B cell (primary cell): ENCODE measurements around the gene METTL17. TPM values are rescaled to one million over a fixed set of nuclear protein-coding genes. Genes with fewer than 3 reads are reported as not detected.
"Not testable (repeated sequence)": the region's sequence is repeated elsewhere in the genome, so short reads cannot be mapped to it uniquely, and the experiment has no call there.

Experiments
- ATAC-seq: fragments of 200-7000 bp; cut with Tn5 transposase; one replicate; pipeline ENCODE4 v1.10.0; 2021; ENCODE audit warnings: low read depth, mild to moderate bottlenecking, moderate number of reproducible peaks, moderate library complexity
- CTCF ChIA-PET: fragments of 350-600 bp; sonication (Branson Sonifier 250); formaldehyde crosslinking; loops from one replicate; lab custom pipeline; 2021; ENCODE audit warnings: antibody characterized with exemption, inconsistent platforms; lab: Charles Lee
- POLR2A ChIA-PET: fragments of 350-600 bp; sonication (Branson Sonifier 250); formaldehyde crosslinking; loops from one replicate; lab custom pipeline; 2021; ENCODE audit warnings: antibody characterized with exemption; lab: Charles Lee
- DNase-seq: peaks from one replicate; pipeline ENCODE4 v3.0.0; 2013
- H2AFZ ChIP-seq: 2 replicates; pipeline ENCODE4 v1.6.1; 2012; ENCODE audit warnings: mild to moderate bottlenecking, low read depth, low read length; ENCODE audit not compliant: insufficient read depth, poor library complexity, severe bottlenecking
- H3K27ac ChIP-seq, 2 donors: 1 replicate in 1 of 2; 2 replicates in 1 of 2; pipeline ENCODE4 v1.5.1; 2012 to 2013; ENCODE audit warnings: low read length in 2 of 2, mild to moderate bottlenecking in 2 of 2, moderate library complexity in 1 of 2
- H3K27me3 ChIP-seq, 4 experiments: fragments of 200-600 bp in 1 of 4; sonication (generic) in 1 of 4; replicated peaks in 1 of 4; 1 replicate in 2 of 4; 2 replicates in 2 of 4; pipeline versions ENCODE4 v1.6.1 to v1.7.0; 2013 to 2016; ENCODE audit warnings: low read length in 3 of 4, mild to moderate bottlenecking in 2 of 4, mixed read lengths in 1 of 4, moderate library complexity in 1 of 4; ENCODE audit not compliant: insufficient read depth in 4 of 4, control insufficient read depth in 3 of 4; ENCODE audit errors: control extremely low read depth in 1 of 4
- H3K36me3 ChIP-seq, 2 experiments: replicated peaks in 1 of 2; 1 replicate in 1 of 2; 2 replicates in 1 of 2; pipeline versions ENCODE4 v1.6.1 to v1.7.1; 2013; ENCODE audit warnings: low read length in 1 of 2; ENCODE audit not compliant: insufficient read depth in 2 of 2, control insufficient read depth in 1 of 2; ENCODE audit errors: control extremely low read depth in 1 of 2, extremely low read depth in 1 of 2
- H3K4me1 ChIP-seq, 2 donors: fragments of 200-600 bp in 1 of 2; sonication (generic) in 1 of 2; 1 replicate in 1 of 2; 2 replicates in 1 of 2; pipeline versions ENCODE4 v1.5.1 to v1.6.1; 2013 to 2017; ENCODE audit warnings: low read length in 2 of 2; ENCODE audit not compliant: control insufficient read depth in 2 of 2, insufficient read depth in 2 of 2
- H3K4me2 ChIP-seq: replicated peaks from 2 replicates; pipeline ENCODE3; 2012; ENCODE audit warnings: mild to moderate bottlenecking, low read depth, low read length; ENCODE audit not compliant: poor library complexity, severe bottlenecking
- H3K4me3 ChIP-seq, 5 experiments: fragments of 200-600 bp in 1 of 5; sonication (generic) in 1 of 5; 1 replicate in 3 of 5; 2 replicates in 2 of 5; pipeline versions ENCODE4 v1.5.1 to v1.7.0; 2011 to 2016; ENCODE audit warnings: low read length in 4 of 5, mild to moderate bottlenecking in 4 of 5, low read depth in 2 of 5, control low read depth in 1 of 5, moderate library complexity in 1 of 5; ENCODE audit not compliant: insufficient read depth in 1 of 5; ENCODE audit errors: control extremely low read depth in 1 of 5, extremely low read depth in 1 of 5
- H3K79me2 ChIP-seq: fragments of 200-600 bp; sonication (generic); one replicate; pipeline ENCODE4 v1.6.0; 2016; ENCODE audit warnings: low read length; ENCODE audit not compliant: control insufficient read depth, insufficient read depth
- H3K9ac ChIP-seq: fragments of 200-600 bp; sonication (generic); 2 replicates; pipeline ENCODE4 v1.6.1; 2017; ENCODE audit warnings: mild to moderate bottlenecking, low read length, moderate library complexity
- H3K9me3 ChIP-seq, 3 donors: one replicate each; pipeline versions ENCODE4 v1.6.1 to v1.7.1; 2013; ENCODE audit warnings: low read length in 2 of 3; ENCODE audit not compliant: control insufficient read depth in 2 of 3, insufficient read depth in 1 of 3; ENCODE audit errors: control extremely low read depth in 1 of 3
- H4K20me1 ChIP-seq: 2 replicates; pipeline ENCODE4 v1.6.0; 2012; ENCODE audit warnings: mild to moderate bottlenecking, low read length; ENCODE audit not compliant: insufficient read depth, control insufficient read depth, poor library complexity, severe bottlenecking
- H3K27ac Mint-ChIP-seq: one replicate; pipeline ENCODE4 v1.8.0; 2021; ENCODE audit warnings: mixed read lengths
- H3K27me3 Mint-ChIP-seq: one replicate; pipeline ENCODE4 v1.8.0; 2021; ENCODE audit warnings: mixed read lengths
- H3K4me1 Mint-ChIP-seq: one replicate; pipeline ENCODE4 v1.8.0; 2021; ENCODE audit warnings: mixed read lengths
- H3K4me3 Mint-ChIP-seq: one replicate; pipeline ENCODE4 v1.8.0; 2021; ENCODE audit warnings: mixed read lengths
- H3K9me3 Mint-ChIP-seq: one replicate; pipeline ENCODE4 v1.8.0; 2022; ENCODE audit warnings: mixed read lengths; ENCODE audit not compliant: insufficient read depth
- EZH2 ChIP-seq: IDR thresholded peaks from 2 replicates; pipeline ENCODE4 v1.6.1; 2012; ENCODE audit warnings: borderline replicate concordance, low read depth, mild to moderate bottlenecking, moderate library complexity, low read length; ENCODE audit not compliant: insufficient read depth, poor library complexity, severe bottlenecking
- WGBS: methylation state at CpG from one replicate; pipeline ENCODE4 v1.1.5; 2013; ENCODE audit warnings: missing lambda C conversion rate; ENCODE audit not compliant: insufficient coverage; 5-methylcytosine and 5-hydroxymethylcytosine counted together
- intact Hi-C: fragments of 100-400 bp; cut with micrococcal nuclease; formaldehyde crosslinking; loops from one replicate; pipeline ENCODE4 v1.10.0; 2022
- polyA plus RNA-seq: library from polyadenylated mRNA; depleted of rRNA; stranded (reverse); fragments of >200 nt; gene quantifications from 2 replicates; pipeline ENCODE4 v1.2.3, GENCODE V29; 2012
- total RNA-seq, 2 donors: library from RNA; stranded (reverse); fragments of 120-200 nt in 1 of 2; gene quantifications; 1 replicate in 1 of 2; 2 replicates in 1 of 2; pipeline versions ENCODE4 v1.2.3 to v1.2.4, GENCODE V29; 2013 to 2022
- TF ChIP-seq, protein P1 (sequence below): fragments of 200-600 bp; IDR thresholded peaks from one replicate; pipeline ENCODE4 v1.8.0; 2022; ENCODE audit warnings: antibody characterized with exemption, mild to moderate bottlenecking

METTL17 gene
- total and polyA plus RNA-seq, 2 donors (not counting 1 experiment from before 2014, with no cell fraction given), result 116 to 201 TPM

DNA sequence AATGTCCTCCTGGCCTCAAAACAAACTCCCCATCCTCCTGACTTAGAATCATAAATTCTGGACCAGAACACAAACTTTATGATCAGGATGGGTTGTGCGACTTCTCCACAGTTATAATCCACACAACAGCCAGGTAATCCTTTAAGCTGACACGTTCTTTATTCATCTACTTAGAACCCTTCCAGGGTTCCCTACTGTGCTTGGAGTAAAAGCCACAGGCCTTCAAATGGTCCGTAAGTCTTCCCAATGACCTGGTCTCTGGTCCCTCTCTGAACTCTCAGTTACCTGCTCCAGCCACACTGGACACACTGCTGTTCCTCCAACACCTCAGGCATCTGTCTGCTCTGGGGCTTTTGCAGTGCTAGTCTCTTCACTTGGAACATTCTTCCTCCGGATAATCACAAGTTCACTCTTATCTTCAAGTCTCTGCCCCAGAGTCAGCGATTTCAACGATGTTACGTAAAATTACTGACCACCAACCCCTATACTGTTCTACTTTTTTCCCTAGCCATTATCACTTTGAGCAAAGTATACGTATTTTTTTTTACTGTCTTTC, 50.7 kb downstream of the METTL17 start:
- H4K20me1 ChIP-seq, result no peaks in the 10 kb centered on the region
- H3K27me3 ChIP-seq, result no peaks in the 10 kb centered on the region
- H3K9ac ChIP-seq, result no peak overlapping the region
- no peaks in the 10 kb centered on the region for H3K9me3 ChIP-seq
- H3K4me1 ChIP-seq, result no peaks in the 10 kb centered on the region
- Mint-ChIP-seq H3K4me1 (no peaks in the 10 kb centered on the region), H3K9me3 (no peaks in the 10 kb centered on the region), H3K27me3 (peaks cover 50% of the 10 kb centered on the region), H3K27ac (no peak overlapping the region), H3K4me3 (no peak overlapping the region)
- H3K36me3 ChIP-seq, result no peaks in the 10 kb centered on the region
- ATAC-seq (no peak), DNase-seq (no peak)
- ChIA-PET CTCF (interaction anchor here (0.9 to 7.2 kb wide), 16 partner anchors 8 to 80 kb away, joined by 3 to 305 read pairs (median 5); partner anchors contain the start of gene NDRG2), POLR2A (interaction anchor here (0.8 kb wide), 1 partner anchor 25 kb away, joined by 3 read pairs; no protein-coding TSS in a partner anchor)
- H2AFZ ChIP-seq, result no peak overlapping the region
- intact Hi-C loops, result loop anchor here (1.0 kb wide), 1 partner anchor 26 kb away; no protein-coding TSS in a partner anchor
- H3K79me2 ChIP-seq, result no peaks in the 10 kb centered on the region
- no peak overlapping the region for H3K4me2 ChIP-seq
- WGBS, result 85% methylated on average over 7 of the region's 8 CpGs
- no peak for TF ChIP-seq EZH2
- TF ChIP-seq, protein P1, sequence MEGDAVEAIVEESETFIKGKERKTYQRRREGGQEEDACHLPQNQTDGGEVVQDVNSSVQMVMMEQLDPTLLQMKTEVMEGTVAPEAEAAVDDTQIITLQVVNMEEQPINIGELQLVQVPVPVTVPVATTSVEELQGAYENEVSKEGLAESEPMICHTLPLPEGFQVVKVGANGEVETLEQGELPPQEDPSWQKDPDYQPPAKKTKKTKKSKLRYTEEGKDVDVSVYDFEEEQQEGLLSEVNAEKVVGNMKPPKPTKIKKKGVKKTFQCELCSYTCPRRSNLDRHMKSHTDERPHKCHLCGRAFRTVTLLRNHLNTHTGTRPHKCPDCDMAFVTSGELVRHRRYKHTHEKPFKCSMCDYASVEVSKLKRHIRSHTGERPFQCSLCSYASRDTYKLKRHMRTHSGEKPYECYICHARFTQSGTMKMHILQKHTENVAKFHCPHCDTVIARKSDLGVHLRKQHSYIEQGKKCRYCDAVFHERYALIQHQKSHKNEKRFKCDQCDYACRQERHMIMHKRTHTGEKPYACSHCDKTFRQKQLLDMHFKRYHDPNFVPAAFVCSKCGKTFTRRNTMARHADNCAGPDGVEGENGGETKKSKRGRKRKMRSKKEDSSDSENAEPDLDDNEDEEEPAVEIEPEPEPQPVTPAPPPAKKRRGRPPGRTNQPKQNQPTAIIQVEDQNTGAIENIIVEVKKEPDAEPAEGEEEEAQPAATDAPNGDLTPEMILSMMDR, result peak; percentile 9
- H3K4me3 ChIP-seq, result no peak overlapping the region
- H3K27ac ChIP-seq, result no peak overlapping the region

DNA sequence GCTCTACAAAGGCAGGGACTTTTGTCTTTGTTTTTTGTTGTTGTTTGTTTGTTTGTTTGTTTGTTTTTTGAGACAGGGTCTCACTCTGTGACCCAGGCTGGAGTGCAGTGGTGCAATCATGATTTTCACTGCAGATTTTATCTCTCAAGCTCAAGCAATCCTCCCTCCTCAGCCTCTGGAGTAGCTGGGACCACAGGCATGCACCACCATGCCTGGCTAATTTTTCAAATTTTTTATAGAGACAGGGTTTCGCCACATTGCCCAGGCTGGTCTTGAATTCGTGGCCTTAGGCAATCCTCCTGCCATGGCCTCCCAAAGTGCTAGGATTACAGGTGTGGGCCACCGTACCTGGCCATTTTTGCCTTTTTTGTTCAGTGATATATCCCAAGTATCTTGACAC, 51.2 kb downstream of the METTL17 start:
- H3K4me1 ChIP-seq, H3K4me3 ChIP-seq, H3K4me1 Mint-ChIP-seq, DNase-seq, H3K9me3 ChIP-seq, H2AFZ ChIP-seq, H3K4me3 Mint-ChIP-seq, H3K27ac ChIP-seq, H3K79me2 ChIP-seq, H4K20me1 ChIP-seq, H3K36me3 ChIP-seq, H3K9me3 Mint-ChIP-seq, POLR2A ChIA-PET, H3K27me3 ChIP-seq, H3K4me2 ChIP-seq, H3K27ac Mint-ChIP-seq, ATAC-seq, H3K9ac ChIP-seq: not testable (repeated sequence)
- WGBS, result 93% methylated on average over 3 of the region's 3 CpGs
- peaks cover 53% of the 10 kb centered on the region for H3K27me3 Mint-ChIP-seq
- CTCF ChIA-PET, result interaction anchor here (1.0 to 7.2 kb wide), 10 partner anchors 9 to 80 kb away, joined by 3 to 305 read pairs (median 9); partner anchors contain the start of gene NDRG2
- intact Hi-C loops, result loop anchor here (1.0 kb wide), 1 partner anchor 27 kb away; no protein-coding TSS in a partner anchor
